Prostate gland (tissue), 2 donors: ENCODE measurements around the gene LCN15.

Experiments used
- CTCF ChIP-seq, 4 experiments: fragments of 200-600 bp in 2 of 4; fragments of 450-650 bp in 2 of 4; sonication (generic) in 2 of 4; IDR thresholded peaks; 1 replicate in 3 of 4; 2 replicates in 1 of 4; pipeline ENCODE4 v1.5.1; 2016 to 2019; ENCODE audit warnings: antibody characterized with exemption in 4 of 4, mild to moderate bottlenecking in 2 of 4, moderate library complexity in 2 of 4
- POLR2A ChIP-seq: fragments of 450-650 bp; IDR thresholded peaks from one replicate; pipeline ENCODE4 v1.6.1; 2016; ENCODE audit warnings: antibody characterized with exemption, mild to moderate bottlenecking

- no peak for TF ChIP-seq CTCF (IDR thresholded peaks at IDR 0.05)
- TF ChIP-seq POLR2A, result no peak
These were observed 46.9 kb downstream of the LCN15 start for GRCh38 chr9:136717399-136717798.
